H1 (cell line): ENCODE measurements around the gene DAB2IP. TPM values are rescaled to one million over a fixed set of nuclear protein-coding genes. Genes with fewer than 3 reads are reported as not detected.

ENCODE experiments used
- EGR1 ChIP-seq: IDR thresholded peaks from 2 replicates; pipeline ENCODE4 v1.6.1; 2011; ENCODE audit warnings: low read depth, low read length, borderline replicate concordance
- RAD21 ChIP-seq, 2 experiments: IDR thresholded peaks in 1 of 2; conservative IDR thresholded peaks in 1 of 2; 2 replicates each; pipeline ENCODE4 v1.6.1; 2011; ENCODE audit warnings: low read depth in 2 of 2, low read length in 2 of 2, improper control_type of control experiment in 1 of 2, inconsistent platforms in 1 of 2, mild to moderate bottlenecking in 1 of 2, moderate library complexity in 1 of 2
- RFX5 ChIP-seq: IDR thresholded peaks from 2 replicates; pipeline ENCODE4 v1.6.1; 2011; ENCODE audit warnings: low read depth, low read length, improper control_type of control experiment, borderline replicate concordance
- SRF ChIP-seq: IDR thresholded peaks from 2 replicates; pipeline ENCODE4 v1.6.1; 2011; ENCODE audit warnings: mild to moderate bottlenecking, low read depth, low read length, moderate library complexity
- TEAD4 ChIP-seq: IDR thresholded peaks from 2 replicates; pipeline ENCODE4 v1.6.1; 2012; ENCODE audit warnings: low read depth, low read length, inconsistent platforms, mixed read lengths
- polyA plus RNA-seq, 7 experiments: library from polyadenylated mRNA; depleted of rRNA in 3 of 7; stranded (reverse) in 5 of 7; unstranded in 2 of 7; fragments of >200 nt in 5 of 7; fragments of 200-250 nt in 2 of 7; gene quantifications; 1 replicate in 5 of 7; 2 replicates in 1 of 7; 4 replicates in 1 of 7; pipeline versions ENCODE4 v1.2.1 to v1.2.3, GENCODE V29; 2011 to 2013; ENCODE audit warnings: missing spikeins in 2 of 7, mixed read lengths in 2 of 7
- total RNA-seq: library from RNA; stranded (reverse); fragmentation: NEBNext Ultra II Directional; extraction: Animal tissue kit (Norgen Biotek cat#: 25700); gene quantifications from 2 replicates; pipeline ENCODE4 v1.2.1, GENCODE V29; 2021

The DAB2IP gene
- total and polyA plus RNA-seq, 2 of the 8 experiments (the other 6 are each of a cell fraction or from before 2014, with no cell fraction given), result 19.7 to 39.5 TPM

DNA sequence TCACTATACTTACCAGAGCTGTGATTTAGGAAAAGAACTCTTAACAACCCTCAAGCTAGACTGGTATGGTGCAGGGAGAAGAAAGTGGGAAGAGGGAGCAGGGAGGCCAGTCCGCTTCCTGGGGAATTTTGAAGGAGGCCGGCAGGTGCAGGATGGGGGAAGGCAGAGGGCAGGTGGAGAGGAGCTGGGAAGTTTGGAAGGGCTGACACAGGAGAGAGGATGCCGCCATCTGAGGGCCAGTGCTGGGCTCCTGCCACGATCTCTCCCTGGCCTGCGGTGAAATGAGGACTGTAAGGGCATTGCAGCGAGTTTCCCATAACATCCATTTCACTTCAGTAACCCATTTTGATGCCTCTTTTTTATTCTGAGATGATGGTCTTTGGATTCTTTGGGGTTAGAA is 8.9 kb downstream of the DAB2IP start (continued):
- TF ChIP-seq RAD21 (IDR thresholded peaks at IDR 0.05 in 1 of 2, conservative IDR thresholded peaks at IDR 0.05 in 1 of 2; ENCODE audit: low read depth in 2 of 2, low read length in 2 of 2) (no peak), SRF (no peak), TEAD4 (no peak), EGR1 (no peak), RFX5 (no peak)
